GM12872 (cell line): ENCODE results near the gene PREP.

ENCODE experiments used
- TF ChIP-seq, protein P1 (sequence below): IDR thresholded peaks from 3 replicates; pipeline ENCODE4 v1.5.1; 2011; ENCODE audit warnings: low read depth, mild to moderate bottlenecking, low read length, moderate library complexity; ENCODE audit not compliant: insufficient read depth

PREP gene

DNA sequence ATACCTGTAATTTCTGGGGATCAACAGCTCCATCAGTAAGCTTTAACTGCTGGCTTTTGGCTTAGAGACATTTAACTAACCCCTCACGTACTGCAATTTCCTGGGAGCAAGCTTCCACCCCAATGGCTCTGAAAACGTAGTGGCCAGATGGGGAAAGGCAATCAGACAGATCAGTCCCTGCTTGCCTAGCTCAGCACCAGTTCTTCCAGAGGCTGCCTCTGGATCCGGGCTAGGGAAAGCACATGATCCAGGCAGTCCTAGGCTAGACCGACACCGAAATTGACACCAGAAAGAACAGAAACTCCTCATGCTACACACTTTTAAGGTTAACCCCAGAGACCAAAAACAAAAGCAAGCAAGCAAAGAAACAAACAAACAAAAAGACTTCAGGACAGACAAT lies 13.3 kb downstream of the PREP start:
- TF ChIP-seq, protein P1, sequence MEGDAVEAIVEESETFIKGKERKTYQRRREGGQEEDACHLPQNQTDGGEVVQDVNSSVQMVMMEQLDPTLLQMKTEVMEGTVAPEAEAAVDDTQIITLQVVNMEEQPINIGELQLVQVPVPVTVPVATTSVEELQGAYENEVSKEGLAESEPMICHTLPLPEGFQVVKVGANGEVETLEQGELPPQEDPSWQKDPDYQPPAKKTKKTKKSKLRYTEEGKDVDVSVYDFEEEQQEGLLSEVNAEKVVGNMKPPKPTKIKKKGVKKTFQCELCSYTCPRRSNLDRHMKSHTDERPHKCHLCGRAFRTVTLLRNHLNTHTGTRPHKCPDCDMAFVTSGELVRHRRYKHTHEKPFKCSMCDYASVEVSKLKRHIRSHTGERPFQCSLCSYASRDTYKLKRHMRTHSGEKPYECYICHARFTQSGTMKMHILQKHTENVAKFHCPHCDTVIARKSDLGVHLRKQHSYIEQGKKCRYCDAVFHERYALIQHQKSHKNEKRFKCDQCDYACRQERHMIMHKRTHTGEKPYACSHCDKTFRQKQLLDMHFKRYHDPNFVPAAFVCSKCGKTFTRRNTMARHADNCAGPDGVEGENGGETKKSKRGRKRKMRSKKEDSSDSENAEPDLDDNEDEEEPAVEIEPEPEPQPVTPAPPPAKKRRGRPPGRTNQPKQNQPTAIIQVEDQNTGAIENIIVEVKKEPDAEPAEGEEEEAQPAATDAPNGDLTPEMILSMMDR: no peak

DNA sequence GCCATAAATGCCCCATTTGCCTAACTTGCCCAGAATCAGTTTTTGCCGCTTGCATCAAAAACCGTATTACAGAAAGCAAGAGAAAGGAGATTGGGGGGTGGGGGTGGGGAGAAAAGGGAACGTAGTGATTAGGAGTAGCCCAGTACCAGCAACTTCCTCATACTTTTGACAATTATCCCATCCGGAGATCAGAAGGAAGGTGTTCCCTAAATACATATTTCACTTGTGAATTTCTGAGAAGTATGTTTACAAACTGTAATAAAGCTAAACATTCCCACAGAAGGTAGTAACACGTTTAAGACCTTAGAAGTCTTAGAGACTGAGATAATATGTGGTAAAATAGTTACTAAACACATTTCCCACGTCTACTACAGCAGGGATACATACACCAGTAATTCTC lies 14.5 kb downstream of the PREP start:
- TF ChIP-seq, protein P1: no peak

DNA sequence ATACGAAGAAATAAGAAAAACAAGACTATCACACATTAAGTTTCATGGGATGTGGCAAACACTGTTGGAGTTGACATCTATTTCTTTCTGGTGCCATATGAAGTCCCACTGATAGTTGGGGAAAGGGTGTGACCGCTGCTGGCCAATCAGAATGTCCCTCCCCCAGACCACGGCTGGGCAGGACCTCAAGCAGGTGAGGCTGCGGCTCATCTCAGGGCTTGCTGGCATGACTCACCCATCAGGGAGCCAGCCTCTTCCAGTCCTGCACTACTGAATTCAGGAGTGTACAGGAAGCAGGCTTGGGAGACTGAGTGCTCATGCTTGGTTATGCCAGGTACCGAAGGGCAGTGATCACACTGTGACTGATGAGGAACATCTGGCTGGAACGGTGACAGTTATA lies 18.9 kb downstream of the PREP start:
- TF ChIP-seq, protein P1: no peak

DNA sequence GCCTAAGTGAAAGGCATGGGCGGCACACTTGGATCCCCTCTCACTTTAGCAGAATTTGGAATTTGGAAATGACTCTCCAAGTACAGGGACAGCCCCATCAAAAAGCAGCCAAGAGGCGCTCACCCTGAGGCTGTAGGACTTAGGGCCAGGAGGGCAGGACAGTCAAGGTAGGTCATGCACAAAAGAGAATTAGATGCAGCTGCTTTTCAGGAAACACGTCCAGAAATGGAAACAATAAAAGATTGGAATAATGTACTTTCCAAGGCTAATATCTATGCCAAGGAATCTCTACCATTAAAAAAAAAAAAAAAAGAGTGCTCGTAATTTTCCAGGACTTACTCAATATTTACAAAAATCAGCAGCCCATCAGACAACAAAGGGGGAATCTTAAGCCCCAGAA lies 19.9 kb downstream of the PREP start:
- TF ChIP-seq, protein P1: no peak

DNA sequence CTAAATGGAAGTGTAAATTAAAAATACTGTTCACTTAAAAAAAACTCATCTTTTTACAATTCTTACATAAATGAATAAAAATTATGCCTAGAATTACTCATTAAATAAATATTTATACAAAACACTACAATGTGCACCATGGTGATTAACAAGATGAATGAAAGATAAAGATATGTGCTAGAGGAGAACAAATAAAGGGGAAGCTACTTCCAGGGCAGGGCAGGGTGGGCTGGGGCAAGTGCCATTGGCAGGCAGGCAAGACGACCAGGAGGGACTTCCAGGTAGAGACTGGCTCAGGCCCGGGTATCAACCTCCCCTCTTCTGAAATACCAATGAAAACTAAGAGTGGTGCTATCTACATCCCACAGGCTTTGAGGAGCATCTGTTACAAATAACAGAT lies 20.4 kb downstream of the PREP start:
- TF ChIP-seq, protein P1: no peak

DNA sequence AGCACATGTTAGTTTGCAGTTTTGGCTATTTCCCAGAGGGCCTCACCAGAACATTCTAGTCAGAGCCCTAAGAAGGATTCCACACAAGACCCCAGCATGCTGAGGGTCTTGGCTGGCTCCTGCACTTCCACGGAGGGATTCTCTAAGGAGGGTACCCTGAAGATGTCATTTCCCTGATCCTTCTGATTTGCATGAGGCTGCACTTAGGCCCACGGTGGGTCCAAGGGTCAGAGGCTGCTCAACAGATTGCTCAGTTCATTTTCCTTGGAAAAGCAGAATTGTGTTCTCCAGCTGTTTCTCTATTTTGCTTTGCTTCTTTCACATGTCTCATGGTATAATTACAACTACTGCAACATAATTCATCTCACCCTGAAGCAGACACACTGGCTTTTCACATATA lies 22.2 kb downstream of the PREP start:
- TF ChIP-seq, protein P1: no peak

DNA sequence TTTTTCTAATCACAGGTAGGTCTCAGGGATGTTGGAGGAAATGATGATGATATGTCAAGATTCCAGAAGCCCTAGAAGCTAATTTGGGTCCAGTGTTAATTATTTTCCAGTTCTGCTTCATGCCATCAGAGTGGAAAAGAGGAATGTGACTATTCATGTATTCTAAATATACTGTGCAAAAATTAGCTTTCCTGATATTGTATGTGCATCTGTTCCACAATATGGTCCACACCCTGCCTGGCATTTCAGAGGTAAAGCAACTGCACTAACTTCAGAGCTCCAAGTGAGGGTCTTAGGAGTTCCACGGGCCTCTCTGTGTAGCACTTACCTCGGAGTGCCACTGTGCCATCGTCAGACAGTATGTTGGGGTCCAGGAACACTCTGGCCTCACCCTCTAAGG lies 27.1 kb downstream of the PREP start:
- TF ChIP-seq, protein P1: no peak

DNA sequence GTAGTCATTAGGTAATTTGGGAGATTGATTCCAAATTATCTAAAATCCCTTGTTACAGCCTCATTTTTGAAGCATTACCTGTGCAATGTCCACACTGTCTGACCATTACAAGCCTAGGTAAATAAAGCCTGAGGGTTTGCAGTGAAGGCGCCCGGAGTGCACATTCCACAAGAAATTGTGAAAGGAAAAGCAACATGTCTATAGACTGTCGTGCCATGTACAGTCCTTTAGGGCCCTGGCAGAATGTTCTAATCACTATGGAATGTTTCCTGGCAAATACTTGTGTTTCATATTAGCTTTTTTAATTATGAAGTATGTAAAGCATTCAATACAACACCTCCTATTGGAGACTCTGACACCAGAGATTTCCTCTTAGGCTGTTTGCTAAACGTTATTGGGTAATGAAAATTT lies 28.9 kb downstream of the PREP start:
- TF ChIP-seq, protein P1: no peak
